GM10248 (cell line): ENCODE results near the gene SH3RF1.

Experiments
- CTCF ChIA-PET: fragments of 300-600 bp; sonication (Branson Sonifier 250); formaldehyde crosslinking; extraction: SDS; loops from one replicate; lab custom pipeline; 2021; ENCODE audit warnings: antibody characterized with exemption; lab: Yijun Ruan, JAX
- POLR2A ChIA-PET: fragments of 350-650 bp; sonication (Branson Sonifier 250); formaldehyde crosslinking; extraction: SDS; loops from one replicate; lab custom pipeline; 2020; ENCODE audit warnings: antibody characterized with exemption; lab: Yijun Ruan, JAX
- DNase-seq: peaks from one replicate; pipeline ENCODE4 v3.0.0; 2012; ENCODE audit errors: extremely low spot score
- TF ChIP-seq, protein P1 (sequence below): IDR thresholded peaks from 2 replicates; pipeline ENCODE4 v1.5.1; 2012; ENCODE audit warnings: mild to moderate bottlenecking, low read depth; ENCODE audit errors: extremely low read depth, missing control alignments, control extremely low read depth

The SH3RF1 gene

DNA sequence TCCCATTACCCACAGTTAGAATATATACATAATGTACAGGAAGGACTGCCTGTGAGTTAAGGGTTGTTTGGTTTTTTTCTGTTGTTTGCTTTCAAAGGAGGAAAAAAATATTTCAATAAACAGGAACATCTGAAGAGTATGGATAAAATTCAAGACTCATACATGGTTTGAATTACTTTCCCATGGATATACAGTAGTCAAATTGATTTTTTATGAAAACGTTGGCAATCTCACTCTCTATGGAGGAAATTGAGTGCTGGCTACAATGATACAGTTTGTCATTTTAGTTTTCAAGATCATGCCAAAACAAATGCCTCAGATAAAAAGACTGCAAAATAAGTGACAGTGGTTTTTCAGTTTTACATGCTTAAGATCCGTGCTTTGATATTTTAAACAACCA lies 116.6 kb downstream of the SH3RF1 start:
- no peak for DNase-seq
- TF ChIP-seq, protein P1, sequence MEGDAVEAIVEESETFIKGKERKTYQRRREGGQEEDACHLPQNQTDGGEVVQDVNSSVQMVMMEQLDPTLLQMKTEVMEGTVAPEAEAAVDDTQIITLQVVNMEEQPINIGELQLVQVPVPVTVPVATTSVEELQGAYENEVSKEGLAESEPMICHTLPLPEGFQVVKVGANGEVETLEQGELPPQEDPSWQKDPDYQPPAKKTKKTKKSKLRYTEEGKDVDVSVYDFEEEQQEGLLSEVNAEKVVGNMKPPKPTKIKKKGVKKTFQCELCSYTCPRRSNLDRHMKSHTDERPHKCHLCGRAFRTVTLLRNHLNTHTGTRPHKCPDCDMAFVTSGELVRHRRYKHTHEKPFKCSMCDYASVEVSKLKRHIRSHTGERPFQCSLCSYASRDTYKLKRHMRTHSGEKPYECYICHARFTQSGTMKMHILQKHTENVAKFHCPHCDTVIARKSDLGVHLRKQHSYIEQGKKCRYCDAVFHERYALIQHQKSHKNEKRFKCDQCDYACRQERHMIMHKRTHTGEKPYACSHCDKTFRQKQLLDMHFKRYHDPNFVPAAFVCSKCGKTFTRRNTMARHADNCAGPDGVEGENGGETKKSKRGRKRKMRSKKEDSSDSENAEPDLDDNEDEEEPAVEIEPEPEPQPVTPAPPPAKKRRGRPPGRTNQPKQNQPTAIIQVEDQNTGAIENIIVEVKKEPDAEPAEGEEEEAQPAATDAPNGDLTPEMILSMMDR, result no peak
- ChIA-PET POLR2A (no interaction called here), CTCF (interaction anchor here (1.4 to 2.8 kb wide), 2 partner anchors 7 to 14 kb away, joined by 3 to 7 read pairs; no protein-coding TSS in a partner anchor)

DNA sequence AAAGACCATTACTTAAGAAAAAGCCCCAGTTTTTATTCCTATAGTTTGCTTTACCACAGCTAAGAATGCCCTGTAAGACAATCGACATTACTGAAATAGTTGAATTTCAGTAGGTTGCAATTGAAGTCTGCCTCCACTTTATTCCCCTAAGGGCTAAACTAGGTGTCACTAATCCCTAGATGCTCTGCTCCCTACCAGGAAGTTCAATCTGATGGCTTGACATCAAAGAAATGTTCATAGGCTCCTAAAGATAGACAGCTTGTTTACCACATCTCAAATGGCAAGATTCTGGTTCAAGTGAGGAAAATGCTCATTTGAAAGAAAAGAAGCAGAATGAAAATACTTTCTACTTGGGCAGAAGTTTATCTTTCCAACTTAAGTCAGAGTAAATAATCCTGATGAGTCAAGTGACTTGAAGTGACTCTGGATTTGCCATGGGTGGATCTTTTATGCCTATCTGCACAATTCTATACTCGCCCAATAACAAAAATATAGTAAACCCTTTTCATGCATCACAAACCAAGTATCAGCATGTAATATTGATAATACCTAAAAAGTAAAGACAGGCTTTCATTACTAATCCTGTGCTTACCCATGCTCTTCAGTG lies 117.2 kb downstream of the SH3RF1 start:
- CTCF ChIA-PET, result interaction anchor here (1.4 to 2.8 kb wide), 3 partner anchors 8 to 119 kb away, joined by 3 to 7 read pairs (median 3); no protein-coding TSS in a partner anchor
- TF ChIP-seq, protein P1, result no peak
- DNase-seq, result no peak
- POLR2A ChIA-PET, result no interaction called here

DNA sequence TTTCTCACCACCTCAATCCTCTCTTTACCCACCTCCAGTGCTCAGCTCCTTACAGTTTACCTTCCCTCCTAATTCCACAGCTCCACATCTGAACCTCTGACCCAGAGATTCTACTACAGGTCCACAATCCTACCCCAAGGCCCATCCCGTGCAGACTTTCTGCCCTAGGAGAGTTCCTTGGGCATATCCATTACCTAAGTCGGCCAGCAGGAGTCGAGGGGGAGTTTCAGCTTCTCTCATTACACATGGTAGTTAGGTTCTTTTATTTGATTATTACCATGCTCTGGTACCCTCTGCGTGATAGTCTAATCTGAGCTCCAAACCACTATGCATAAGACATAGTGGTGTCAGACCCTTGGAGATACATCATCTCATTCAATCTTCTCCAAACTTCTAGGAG lies 117.9 kb downstream of the SH3RF1 start:
- no peak for DNase-seq
- POLR2A ChIA-PET, result no interaction called here
- TF ChIP-seq, protein P1, result no peak
- CTCF ChIA-PET, result interaction anchor here (1.4 to 2.8 kb wide), 3 partner anchors 9 to 119 kb away, joined by 3 to 7 read pairs (median 3); no protein-coding TSS in a partner anchor

DNA sequence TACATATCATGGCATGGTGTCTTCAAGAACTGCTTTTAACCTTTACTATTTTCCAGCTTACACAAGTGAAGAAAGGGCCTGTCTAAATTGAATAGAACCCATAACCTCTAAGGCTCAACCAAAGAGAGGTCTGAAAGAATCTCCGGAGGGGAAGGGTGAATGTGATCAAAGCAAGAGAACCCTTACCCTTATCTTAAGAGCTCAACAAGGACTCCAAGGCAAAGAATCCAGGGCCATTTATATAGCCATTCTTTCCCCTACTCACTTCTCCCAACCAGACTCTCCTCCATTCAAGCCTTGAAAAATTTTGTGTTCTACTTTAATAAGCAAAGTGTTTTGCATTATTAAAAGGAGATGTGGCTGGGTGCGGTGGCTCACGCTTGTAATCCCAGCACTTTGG lies 118.7 kb downstream of the SH3RF1 start:
- DNase-seq, result no peak
- ChIA-PET POLR2A (no interaction called here), CTCF (interaction anchor here (0.9 to 2.8 kb wide), 4 partner anchors 12 to 229 kb away, joined by 3 to 7 read pairs (median 4); no protein-coding TSS in a partner anchor)
- TF ChIP-seq, protein P1, result no peak

DNA sequence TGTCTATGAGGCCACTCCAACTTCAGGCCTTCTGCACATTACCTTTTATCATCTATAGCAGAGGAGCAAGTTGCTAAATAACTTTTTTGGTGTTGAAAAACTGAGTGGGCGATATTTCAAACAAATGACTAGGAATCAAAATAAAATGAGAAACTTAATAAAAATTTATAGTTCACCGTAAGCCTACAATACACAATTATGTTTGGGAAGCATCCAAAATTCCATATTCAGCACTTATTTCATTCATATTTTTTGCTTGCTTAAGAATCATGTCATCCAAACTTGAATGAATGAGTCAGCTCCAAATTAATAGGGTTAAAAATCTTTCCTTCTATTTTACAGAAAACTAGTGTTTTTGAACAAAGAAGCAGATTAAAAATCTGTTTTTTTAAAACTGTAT lies 119.1 kb downstream of the SH3RF1 start:
- TF ChIP-seq, protein P1, result no peak
- CTCF ChIA-PET, result interaction anchor here (0.9 to 2.8 kb wide), 4 partner anchors 11 to 228 kb away, joined by 3 to 7 read pairs (median 4); no protein-coding TSS in a partner anchor
- no peak for DNase-seq
- POLR2A ChIA-PET, result no interaction called here

DNA sequence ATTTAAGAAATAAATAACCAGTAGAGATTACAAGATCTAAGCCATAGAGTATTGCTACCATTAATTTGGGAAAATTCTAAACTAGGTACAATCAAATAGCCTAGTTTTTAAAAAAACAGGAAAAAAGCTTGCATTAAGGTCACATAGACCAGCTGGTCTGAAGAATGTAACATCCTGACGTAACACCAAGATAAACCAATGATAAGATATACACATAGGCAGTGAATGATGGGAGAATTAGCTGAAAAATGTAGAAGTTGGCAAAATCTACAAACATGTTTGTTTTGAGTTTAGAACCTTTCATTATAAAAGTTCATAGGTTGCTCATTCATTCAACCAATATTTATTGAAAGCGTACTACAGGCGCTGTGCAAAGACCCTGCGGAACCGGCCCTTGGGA lies 120.0 kb downstream of the SH3RF1 start:
- CTCF ChIA-PET, result interaction anchor here (1.2 to 1.6 kb wide), 5 partner anchors 8 to 335 kb away, joined by 3 to 5 read pairs (median 4); no protein-coding TSS in a partner anchor
- no peak for DNase-seq
- POLR2A ChIA-PET, result no interaction called here
- TF ChIP-seq, protein P1, result no peak
